Rectal smooth muscle tissue (tissue), 1 donor: Measurements from ENCODE around the gene RUNDC3A.

Experiments used
- H3K27ac ChIP-seq: one replicate; pipeline ENCODE4 v1.7.0; 2013; ENCODE audit warnings: low read depth, low read length, inconsistent platforms
- H3K27me3 ChIP-seq: one replicate; pipeline ENCODE4 v1.7.0; 2013; ENCODE audit warnings: low read length; ENCODE audit not compliant: control insufficient read depth, insufficient read depth
- H3K36me3 ChIP-seq: one replicate; pipeline ENCODE4 v1.7.0; 2013; ENCODE audit warnings: low read length; ENCODE audit not compliant: control insufficient read depth, insufficient read depth
- H3K4me1 ChIP-seq: one replicate; pipeline ENCODE4 v1.7.0; 2013; ENCODE audit warnings: low read length; ENCODE audit not compliant: control insufficient read depth, insufficient read depth
- H3K4me3 ChIP-seq: one replicate; pipeline ENCODE4 v1.7.0; 2013; ENCODE audit warnings: low read length
- H3K9ac ChIP-seq: one replicate; pipeline ENCODE4 v1.7.0; 2013; ENCODE audit warnings: low read length

Gene RUNDC3A

GRCh38 chr17:44297975-44298374, 10.4 kb upstream of the RUNDC3A start:
- Histone ChIP-seq H3K4me1 (no peaks in the 10 kb centered on the region), H3K36me3 (no peaks in the 10 kb centered on the region), H3K4me3 (no peak overlapping the region), H3K27ac (no peak overlapping the region), H3K27me3 (no peaks in the 10 kb centered on the region), H3K9ac (no peak overlapping the region)

GRCh38 chr17:44304651-44305050, 3.8 kb upstream of the RUNDC3A start:
- no peak overlapping the region for H3K27ac ChIP-seq
- H3K4me3 ChIP-seq: no peak overlapping the region
- no peaks in the 10 kb centered on the region for H3K36me3 ChIP-seq
- H3K9ac ChIP-seq: no peak overlapping the region
- H3K27me3 ChIP-seq: no peaks in the 10 kb centered on the region
- H3K4me1 ChIP-seq: peaks cover 3% of the 10 kb centered on the region

DNA sequence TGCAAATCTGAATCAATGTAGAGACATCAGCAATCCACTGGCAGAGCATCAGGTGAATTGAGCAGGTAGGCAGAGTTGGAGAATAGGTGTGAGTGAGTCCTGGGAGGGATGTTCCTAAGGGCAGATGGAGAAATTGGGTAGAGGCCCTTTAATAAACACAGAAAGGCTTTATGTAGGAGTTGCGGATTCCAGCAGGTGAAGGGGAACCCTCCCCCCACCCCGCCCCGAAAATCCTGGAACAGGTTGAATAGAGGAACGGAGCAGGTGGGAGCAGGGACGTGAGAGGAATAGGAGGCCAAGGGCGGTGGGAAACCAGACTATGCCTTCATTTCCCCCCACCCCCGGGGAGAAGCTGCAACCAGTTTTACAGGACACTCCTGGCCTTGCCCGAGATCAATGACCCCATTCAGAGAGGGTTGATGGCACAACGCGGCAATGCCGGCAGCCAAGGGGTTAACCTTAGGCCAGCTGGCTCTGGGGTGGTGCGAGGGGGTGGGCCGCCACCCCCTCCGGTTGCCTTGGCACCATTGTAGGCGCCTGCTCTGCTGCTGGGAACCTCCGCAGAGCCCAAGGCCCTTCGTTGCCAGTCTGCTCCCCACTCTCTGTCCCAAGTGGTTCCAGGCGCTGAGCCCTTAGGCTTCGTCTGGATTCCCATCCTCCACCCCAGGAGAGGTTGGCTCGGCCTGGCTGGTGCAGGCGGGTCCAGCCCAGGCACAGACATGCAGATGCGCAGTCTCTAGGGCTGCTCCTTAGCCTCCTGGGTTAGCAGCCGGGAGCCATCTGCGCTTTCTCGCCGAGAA, 814 bp upstream of the RUNDC3A start:
- Histone ChIP-seq H3K36me3 (no peaks in the 10 kb centered on the region), H3K27ac (peak overlapping the region; percentile 19), H3K4me1 (peaks cover 3% of the 10 kb centered on the region), H3K9ac (no peak overlapping the region), H3K27me3 (no peaks in the 10 kb centered on the region), H3K4me3 (peak overlapping the region; percentile 50)

DNA sequence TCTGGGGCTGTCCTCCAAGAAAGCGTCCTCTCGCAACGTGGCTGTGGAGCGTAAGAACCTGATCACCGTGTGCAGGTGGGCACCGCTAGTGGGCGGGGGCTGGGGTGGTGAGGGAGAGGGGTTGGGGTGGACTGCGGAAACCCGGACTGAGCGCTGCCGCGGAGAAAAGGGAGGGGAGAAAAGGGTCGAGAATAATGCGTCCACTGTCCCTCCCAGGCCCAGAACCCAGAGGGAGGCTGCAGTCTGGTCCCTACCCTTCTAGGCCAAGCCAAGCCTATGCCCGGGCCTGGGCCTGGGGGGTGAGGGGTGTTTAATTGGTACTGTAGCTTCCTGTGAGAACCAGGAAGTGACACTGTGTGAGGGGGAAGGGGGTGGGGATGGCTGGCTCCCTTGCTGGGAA, 464 bp downstream of the RUNDC3A start:
- peak overlapping the region; percentile 32 for H3K4me3 ChIP-seq
- H3K9ac ChIP-seq: no peak overlapping the region
- H3K27me3 ChIP-seq: no peaks in the 10 kb centered on the region
- peaks cover 3% of the 10 kb centered on the region for H3K4me1 ChIP-seq
- no peaks in the 10 kb centered on the region for H3K36me3 ChIP-seq
- no peak overlapping the region for H3K27ac ChIP-seq

DNA sequence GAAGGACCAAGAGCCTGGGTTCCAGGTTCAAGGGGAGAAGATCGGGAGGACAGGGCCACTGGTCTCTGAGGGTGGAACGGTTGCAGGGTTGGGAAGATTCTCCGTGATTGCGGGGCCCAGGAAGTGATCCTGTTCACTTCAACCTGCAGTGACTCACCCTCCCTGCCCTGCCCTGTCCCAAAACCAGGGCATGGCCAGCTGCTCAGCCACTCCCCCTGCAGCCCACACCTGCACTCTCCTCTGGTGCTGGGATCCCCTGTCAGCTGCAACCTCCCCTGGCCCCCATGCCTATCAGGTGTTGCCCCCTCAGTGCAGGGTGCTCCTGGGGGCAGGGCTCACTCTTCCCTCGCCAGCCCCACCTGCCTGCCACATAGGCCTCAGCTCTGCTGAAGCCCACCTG, 1.1 kb downstream of the RUNDC3A start:
- no peak overlapping the region for H3K4me3 ChIP-seq
- H3K9ac ChIP-seq: no peak overlapping the region
- no peaks in the 10 kb centered on the region for H3K27me3 ChIP-seq
- H3K4me1 ChIP-seq: peaks cover 3% of the 10 kb centered on the region
- H3K36me3 ChIP-seq: no peaks in the 10 kb centered on the region
- H3K27ac ChIP-seq: no peak overlapping the region

- H3K4me1 ChIP-seq: peaks cover 3% of the 10 kb centered on the region
- no peak overlapping the region for H3K4me3 ChIP-seq
- H3K36me3 ChIP-seq: no peaks in the 10 kb centered on the region
- H3K27me3 ChIP-seq: peaks cover 6% of the 10 kb centered on the region
- no peak overlapping the region for H3K9ac ChIP-seq
- no peak overlapping the region for H3K27ac ChIP-seq
These were observed 1.8 kb downstream of the RUNDC3A start for GRCh38 chr17:44310188-44310587.

- Histone ChIP-seq H3K9ac (no peak overlapping the region), H3K4me3 (no peak overlapping the region), H3K27me3 (peaks cover 9% of the 10 kb centered on the region), H3K4me1 (peaks cover 3% of the 10 kb centered on the region), H3K27ac (no peak overlapping the region), H3K36me3 (no peaks in the 10 kb centered on the region)
These were observed 2.4 kb downstream of the RUNDC3A start for GRCh38 chr17:44310609-44311376.

DNA sequence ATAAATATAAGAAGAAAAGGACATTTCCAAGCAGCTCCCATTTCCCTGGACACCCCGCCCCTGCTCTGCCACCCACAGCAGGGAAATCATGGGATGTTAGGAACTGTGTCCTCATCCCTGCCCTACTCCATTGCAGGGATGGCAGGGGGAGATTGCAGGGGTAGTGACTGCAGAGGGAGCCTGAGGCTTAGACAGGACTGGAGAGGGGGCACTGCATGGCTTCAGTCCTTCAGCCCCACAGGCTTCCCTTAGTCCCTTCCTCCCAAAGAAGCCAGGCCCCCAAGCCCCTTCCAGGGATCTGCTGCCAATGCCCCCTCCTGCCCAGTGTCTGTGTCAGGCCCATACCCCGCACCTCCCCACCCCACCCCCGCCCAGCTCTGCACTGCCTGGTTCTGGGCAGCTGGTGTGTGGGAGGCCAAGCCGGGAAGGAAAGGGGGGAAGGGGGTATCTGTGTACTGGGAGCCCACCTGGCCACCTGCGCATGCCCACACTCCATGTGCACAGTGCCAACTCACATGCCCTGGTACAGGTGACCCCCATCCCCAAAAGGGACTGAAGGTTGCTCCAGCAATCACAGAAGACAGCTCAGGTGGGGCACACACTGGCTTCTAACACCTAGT, 3.3 kb downstream of the RUNDC3A start:
- H3K4me3 ChIP-seq: no peak overlapping the region
- no peak overlapping the region for H3K9ac ChIP-seq
- peaks cover 3% of the 10 kb centered on the region for H3K4me1 ChIP-seq
- peaks cover 17% of the 10 kb centered on the region for H3K27me3 ChIP-seq
- H3K27ac ChIP-seq: no peak overlapping the region
- no peaks in the 10 kb centered on the region for H3K36me3 ChIP-seq

DNA sequence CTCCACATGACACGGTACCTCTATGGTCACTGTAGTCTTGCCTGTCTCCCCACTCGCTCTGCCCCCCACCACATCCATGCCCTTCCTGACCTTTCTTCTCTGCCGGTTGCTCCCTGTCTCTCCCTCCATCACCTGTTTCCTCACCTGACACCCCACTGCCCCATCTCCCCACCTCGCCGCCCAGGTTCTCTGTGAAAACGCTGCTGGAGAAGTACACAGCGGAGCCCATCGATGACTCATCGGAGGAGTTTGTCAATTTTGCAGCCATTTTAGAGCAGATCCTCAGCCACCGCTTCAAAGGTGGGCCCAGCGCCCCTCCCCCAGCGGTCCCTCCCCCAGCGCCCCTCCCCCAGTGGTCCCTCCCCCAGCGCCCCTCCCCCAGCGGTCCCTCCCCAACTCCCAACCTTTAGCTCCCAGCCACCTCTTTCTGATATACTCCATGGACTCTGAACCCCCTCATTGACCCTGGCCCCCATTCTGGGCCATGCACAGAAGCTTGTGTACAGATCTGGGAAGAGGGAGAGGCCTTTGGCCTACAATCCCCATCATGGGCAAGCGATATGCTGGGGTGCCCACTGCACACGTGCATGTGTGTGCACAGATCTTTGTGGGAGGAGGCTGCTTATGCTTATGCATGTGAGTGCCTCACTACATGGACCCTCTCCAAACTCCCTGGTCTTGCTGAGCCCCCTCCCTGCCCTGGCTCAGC, 4.1 kb downstream of the RUNDC3A start:
- Histone ChIP-seq H3K9ac (no peak overlapping the region), H3K4me1 (peaks cover 3% of the 10 kb centered on the region), H3K27me3 (peaks cover 21% of the 10 kb centered on the region), H3K27ac (no peak overlapping the region), H3K4me3 (no peak overlapping the region), H3K36me3 (no peaks in the 10 kb centered on the region)

GRCh38 chr17:44314031-44314430, 5.6 kb downstream of the RUNDC3A start:
- Histone ChIP-seq H3K4me1 (peaks cover under 1% of the 10 kb centered on the region), H3K27ac (no peak overlapping the region), H3K36me3 (no peaks in the 10 kb centered on the region), H3K4me3 (no peak overlapping the region), H3K9ac (no peak overlapping the region), H3K27me3 (peaks cover 21% of the 10 kb centered on the region)

- Histone ChIP-seq H3K9ac (no peak overlapping the region), H3K27ac (no peak overlapping the region), H3K27me3 (peaks cover 21% of the 10 kb centered on the region), H3K4me3 (no peak overlapping the region), H3K36me3 (no peaks in the 10 kb centered on the region), H3K4me1 (no peaks in the 10 kb centered on the region)
These were observed 6.1 kb downstream of the RUNDC3A start for GRCh38 chr17:44314524-44314868.
